Stimulated activated CD8-positive, alpha-beta memory T cell treated with anti-CD3 and anti-CD28 coated beads, Interleukin-7, amount 100 ng/mL, for 24 hours (primary cell): ENCODE data around the gene ABLIM3.
A peak's percentile ranks its signal among the peaks of the same experiment; 100 is the strongest.

Experiments
- DNase-seq: peaks from one replicate; pipeline ENCODE4 v3.0.0-alpha.2; 2020; ENCODE audit warnings: low read depth

The ABLIM3 gene

GRCh38 chr5:149219584-149219983 is 78.3 kb downstream of the ABLIM3 start:
- no peak for DNase-seq

GRCh38 chr5:149220750-149221149 is 79.5 kb downstream of the ABLIM3 start:
- no peak for DNase-seq

- no peak for DNase-seq
Observed at GRCh38 chr5:149221326-149221725, 80.0 kb downstream of the ABLIM3 start.

DNA sequence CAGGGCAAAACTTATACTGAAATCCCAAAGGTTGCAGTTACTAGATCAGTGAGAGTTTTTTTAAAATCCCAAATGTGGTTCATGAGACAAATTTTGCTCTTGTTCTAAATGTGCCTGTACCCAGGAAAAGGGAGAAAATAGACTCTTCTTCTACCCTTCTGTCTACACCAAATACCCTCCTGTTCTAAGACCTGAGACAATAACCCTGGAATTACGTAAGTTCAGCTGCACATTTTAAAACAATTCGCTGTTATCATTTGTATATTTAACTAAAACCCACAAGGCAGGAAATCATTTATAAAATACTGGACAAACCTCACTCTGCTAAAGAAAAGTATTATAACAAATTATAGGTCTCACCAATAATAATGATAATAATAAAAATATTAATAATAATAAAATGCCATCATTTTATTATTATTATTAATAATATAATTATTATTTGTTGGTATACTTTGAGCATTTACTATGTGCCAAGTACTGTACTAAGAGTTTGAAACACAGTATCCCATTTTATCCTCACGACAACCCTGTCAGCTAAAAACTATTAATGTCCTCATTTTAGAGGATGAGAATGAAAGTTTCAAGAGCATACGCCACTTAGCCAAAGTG is 80.5 kb downstream of the ABLIM3 start:
- no peak for DNase-seq

- DNase-seq: no peak
Observed at GRCh38 chr5:149223081-149223848, 82.0 kb downstream of the ABLIM3 start.

GRCh38 chr5:149224282-149224681 is 83.0 kb downstream of the ABLIM3 start:
- DNase-seq: no peak

DNA sequence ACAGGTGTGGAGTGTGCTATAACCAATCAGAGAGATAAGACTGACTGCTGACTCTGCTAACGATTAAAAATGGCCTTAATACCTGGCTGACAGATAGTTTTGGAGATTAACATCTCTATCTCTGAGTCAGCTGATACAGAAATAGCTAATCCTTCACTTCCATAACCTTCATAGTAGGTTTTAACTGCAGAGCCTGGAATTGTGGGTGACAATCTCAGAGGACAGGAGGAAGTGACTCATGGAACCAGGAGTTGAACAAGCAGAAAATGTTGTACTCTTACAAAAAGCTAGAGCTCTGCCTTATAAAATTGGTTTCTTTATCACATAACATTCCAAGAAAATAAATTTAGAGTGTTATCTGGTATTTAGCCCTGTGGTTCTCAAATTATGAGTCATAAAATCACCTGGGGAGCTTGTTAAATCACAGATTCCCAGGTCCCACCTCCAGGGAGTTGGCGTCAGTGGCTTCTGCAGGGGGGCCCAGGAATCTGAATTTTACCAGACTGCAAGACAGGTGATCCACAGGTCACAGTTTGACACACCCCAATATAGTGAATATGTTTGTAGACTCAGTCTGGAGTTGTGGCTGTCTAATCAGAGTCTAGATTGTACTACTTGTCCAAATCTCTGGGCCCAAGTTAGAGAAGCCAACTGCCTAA is 86.0 kb downstream of the ABLIM3 start:
- DNase-seq: no peak

GRCh38 chr5:149228618-149229297 is 87.5 kb downstream of the ABLIM3 start:
- no peak for DNase-seq

DNA sequence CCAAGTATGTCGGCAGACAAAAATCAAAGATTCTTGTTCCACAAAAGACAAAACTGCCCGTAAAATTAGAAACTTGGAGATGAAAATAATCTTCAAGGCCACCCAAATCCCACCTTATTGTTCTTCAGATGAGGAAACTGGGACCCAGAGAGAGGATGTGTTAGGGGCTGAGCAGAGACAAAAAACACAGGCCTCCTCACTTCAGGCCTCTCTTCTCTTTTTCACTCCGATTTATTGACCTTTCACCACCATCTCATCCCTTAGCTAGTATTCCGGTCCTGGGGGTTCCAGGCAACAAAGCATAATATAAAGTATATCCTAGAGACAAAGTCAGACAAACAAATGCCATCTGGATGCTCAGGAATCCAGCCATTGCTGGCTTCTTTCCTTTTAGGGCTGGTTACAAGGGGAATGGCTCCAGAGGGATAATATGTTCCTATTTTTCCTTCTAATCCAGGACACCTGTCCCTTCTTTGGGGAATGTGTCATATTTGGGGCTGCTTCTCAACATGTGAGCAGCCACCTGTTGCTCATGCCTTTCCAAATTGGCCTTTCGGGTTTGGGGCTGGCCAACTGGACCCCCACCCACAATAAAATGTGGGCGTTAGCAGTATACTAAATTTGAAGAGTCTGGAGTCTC is 88.1 kb downstream of the ABLIM3 start:
- no peak for DNase-seq

DNA sequence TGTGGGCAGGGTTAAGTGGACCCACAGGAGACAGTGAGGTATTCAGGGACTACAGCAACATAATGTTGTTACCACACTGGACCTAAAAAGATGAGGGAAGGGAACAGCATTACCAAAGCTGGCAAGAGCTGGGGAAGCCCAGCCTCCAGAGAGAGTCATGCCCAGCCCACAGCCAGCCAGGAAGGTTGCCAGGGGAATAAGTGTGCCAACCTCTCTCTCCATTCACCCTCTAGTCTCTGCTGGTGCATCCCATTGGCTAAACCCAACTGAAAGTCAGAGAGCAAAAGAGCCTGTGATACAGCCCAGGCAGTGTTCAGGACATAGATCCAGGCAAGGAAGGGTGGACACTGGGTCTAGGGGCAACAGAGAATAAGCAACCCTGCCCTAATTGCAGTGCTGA is 94.5 kb downstream of the ABLIM3 start:
- DNase-seq: no peak

- no peak for DNase-seq
Observed at GRCh38 chr5:149237662-149238061, 96.4 kb downstream of the ABLIM3 start.

DNA sequence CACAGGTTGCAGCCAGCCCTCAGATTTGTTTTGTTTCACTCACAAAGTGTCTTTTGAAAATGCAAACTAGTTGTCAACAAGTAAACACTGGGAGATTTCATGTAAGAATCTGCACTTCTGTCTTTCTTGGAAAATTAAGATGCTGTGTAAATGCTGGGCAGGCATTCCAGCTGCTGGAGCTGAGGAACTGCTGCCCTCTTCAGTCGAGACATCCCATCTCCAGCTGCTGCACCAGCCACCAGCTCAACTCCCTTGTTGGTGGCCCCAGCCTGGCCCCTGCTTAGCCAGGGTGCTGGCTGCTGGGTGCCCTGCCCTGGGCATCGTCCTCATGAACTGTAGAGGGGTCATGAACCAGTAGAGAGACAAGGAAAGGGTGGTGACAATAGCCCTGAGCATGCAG is 97.2 kb downstream of the ABLIM3 start:
- DNase-seq: no peak

DNA sequence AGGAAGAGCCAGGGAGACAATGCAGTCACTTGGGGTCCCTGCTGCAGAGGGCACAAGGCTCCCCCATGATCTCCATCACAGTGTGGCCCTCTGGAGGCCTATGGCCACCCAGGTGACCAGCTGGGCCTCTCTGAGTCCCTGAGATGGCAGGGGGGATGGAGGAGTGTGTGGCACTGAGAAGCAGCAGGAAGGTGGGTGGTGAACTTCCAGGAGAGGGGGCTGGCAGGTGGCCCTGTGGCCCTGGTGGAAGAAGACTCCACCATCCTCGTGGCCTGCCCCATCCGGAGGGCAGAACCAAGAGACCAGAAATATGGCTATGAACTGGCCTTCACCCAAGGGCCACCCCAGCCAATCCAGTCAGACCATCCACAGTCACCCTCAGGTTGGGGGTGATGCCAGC is 98.6 kb downstream of the ABLIM3 start:
- no peak for DNase-seq

DNA sequence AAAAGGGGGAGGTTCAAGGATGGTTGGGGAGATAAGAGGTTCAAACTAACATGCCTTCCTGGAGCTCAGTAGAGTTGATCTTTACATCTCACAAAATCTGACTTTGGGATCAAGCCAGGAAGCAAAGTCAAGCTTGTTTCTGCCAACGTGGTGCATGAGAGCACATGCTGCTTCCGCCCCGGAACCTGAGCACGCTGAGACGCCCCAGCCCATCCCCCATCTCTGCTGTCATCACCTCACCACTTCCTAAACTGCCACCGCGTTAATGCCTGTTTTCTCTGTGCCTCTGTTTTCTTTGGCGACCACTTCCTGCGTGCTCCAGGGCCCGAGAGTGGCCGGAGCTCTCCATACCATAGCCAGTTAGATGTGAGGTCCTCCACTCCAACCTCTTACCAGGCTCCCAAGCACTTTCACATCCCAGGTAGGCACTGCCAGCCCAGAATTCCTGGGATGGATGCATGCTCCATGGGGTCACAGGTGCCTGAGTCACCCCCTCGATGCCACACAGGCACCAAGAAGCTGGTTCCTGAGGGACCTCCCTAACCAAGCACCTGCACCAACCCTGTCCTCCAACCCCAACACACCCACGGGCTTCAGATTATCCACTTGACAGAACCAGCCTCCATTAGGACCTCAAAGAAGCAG is 99.2 kb downstream of the ABLIM3 start:
- DNase-seq: peak; percentile 43

DNA sequence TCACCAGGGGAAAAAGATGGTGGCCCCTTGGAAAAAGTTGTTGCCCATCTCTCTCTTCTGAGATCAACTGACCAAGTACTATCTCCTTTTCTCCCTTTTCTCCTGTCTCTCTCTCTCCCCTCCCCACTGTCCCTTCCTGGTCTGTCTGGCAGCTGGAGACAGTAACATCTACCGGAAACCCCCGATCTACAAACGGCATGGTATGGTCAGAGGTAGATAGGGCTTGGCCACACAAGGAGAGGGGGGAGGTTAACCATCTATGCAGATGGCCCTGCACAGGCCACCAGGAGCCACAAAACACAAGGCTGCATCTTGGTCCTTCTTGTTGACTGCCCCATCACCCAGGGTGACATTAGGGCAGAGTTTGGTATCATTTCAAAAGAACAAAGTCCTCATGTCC is 101.0 kb downstream of the ABLIM3 start:
- DNase-seq: no peak

DNA sequence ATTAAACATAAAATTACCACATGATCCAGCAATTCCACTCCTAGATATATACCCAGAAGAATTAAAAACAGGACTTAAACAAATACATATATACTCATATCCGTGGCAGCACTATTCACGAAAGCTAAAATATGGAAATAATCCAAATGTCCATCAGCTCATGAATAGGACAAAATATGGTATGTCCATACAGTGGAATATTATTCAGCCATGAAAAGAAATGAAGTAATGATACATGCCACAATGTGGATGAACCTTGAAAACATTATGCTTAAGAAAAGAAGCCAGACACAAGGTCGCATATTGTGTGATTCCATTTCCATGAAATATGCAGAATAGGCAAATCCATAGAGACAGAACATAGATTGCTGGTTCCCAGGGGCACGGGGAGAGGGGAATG is 105.6 kb downstream of the ABLIM3 start:
- DNase-seq: no peak

DNA sequence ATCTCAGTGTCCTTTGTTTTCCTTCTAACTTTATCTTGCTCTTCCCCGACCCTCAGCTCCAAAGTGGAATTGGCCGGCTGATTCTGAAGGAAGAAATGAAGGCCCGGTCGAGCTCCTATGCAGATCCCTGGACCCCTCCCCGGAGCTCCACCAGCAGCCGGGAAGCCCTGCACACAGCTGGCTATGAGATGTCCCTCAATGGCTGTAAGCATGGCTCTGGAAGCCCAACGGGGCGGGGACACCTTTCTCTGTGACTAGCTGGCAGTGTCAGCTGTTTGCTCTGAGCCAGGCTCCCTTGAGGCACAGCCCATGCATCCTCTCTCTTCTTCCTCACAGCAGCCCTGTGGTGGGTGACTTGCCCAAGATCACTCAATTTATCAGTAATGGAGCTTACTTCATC is 106.4 kb downstream of the ABLIM3 start:
- DNase-seq: no peak

GRCh38 chr5:149251546-149251945 is 110.3 kb downstream of the ABLIM3 start:
- DNase-seq: no peak

DNA sequence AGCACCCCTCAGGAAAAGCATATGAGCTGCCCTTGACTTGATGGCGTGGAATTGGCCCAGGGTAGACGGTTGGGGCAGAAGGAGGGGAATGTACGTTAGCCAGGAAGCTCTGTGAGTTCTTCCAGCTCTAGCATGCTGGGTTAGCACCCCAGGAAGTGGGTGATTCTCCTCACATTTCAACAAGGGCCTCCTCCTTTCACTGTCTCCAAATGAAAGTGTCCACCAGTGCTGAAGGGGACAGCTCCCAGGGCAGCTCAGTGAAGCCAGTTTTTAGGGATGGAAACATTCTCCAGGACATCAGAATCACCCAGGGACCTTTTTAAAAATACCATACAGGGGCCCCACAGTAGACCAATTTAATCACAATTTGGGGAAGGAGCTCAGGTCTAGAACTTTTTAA is 113.2 kb downstream of the ABLIM3 start:
- no peak for DNase-seq

DNA sequence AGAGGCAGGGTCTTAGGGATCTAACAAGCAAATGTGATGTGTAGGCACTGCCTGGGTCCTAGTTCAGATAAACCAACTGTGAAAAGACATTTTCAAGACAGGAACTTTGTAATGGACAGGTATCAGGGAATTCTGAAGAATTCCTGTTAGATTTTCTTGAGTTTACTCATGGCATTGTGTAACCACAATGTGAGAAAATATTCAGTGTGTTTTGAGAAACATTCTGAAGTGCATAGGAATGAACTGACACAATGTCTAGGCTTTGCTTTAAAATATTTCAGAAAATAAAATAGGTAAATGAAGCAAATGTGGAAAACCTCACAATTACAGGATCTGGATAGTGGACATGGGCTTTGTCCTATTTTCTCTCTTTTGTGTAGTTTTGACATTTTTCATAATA is 115.2 kb downstream of the ABLIM3 start:
- no peak for DNase-seq

DNA sequence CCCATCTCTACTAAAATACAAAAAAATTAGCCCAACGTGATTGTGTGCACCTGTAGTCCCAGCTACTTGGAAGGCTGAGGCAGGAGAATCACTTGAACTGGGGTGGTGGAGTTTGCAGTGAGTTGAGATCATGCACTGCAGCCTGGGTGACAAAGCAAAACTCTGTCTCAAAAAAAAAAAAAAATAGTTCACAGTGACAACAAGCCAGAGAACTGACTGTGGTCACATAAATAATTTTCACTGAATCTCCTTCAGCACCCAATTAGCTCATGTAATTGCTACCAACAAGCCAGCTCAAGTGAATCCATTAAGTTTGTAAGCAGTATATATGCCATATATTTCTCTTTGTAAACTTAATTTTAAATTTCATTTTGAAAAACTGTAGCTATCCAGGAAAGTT is 115.8 kb downstream of the ABLIM3 start:
- DNase-seq: no peak
